Kasumi-1 (cell line): ENCODE results near the gene POC1B.

Source experiments
- DNase-seq, 2 experiments: peaks; one replicate each; lab custom pipeline; 2025; lab: John Stamatoyannopoulos, UW

POC1B gene

GRCh38 chr12:89497005-89497404, 28.8 kb downstream of the POC1B start:
- no peak for DNase-seq

GRCh38 chr12:89494411-89495231, 31.2 kb downstream of the POC1B start:
- no peak for DNase-seq

GRCh38 chr12:89493670-89494302, 32.1 kb downstream of the POC1B start:
- peak; percentile 45 to 58 for DNase-seq

GRCh38 chr12:89492883-89493282, 33.0 kb downstream of the POC1B start:
- no peak for DNase-seq

GRCh38 chr12:89490922-89491321, 34.9 kb downstream of the POC1B start:
- DNase-seq, result no peak

GRCh38 chr12:89486264-89486663, 39.6 kb downstream of the POC1B start:
- no peak for DNase-seq

- no peak for DNase-seq
Observed at GRCh38 chr12:89484470-89484869, 41.4 kb downstream of the POC1B start.

- no peak for DNase-seq
Observed at GRCh38 chr12:89481213-89481914, 44.5 kb downstream of the POC1B start.

GRCh38 chr12:89479982-89480381, 45.9 kb downstream of the POC1B start:
- DNase-seq, result no peak

GRCh38 chr12:89477633-89478279, 48.1 kb downstream of the POC1B start:
- DNase-seq, result no peak

GRCh38 chr12:89476904-89477595, 48.8 kb downstream of the POC1B start:
- DNase-seq, result no peak

- no peak for DNase-seq
Observed at GRCh38 chr12:89476232-89476631, 49.6 kb downstream of the POC1B start.

- DNase-seq, result no peak
Observed at GRCh38 chr12:89475203-89475990, 50.5 kb downstream of the POC1B start.

GRCh38 chr12:89474615-89475014, 51.2 kb downstream of the POC1B start:
- DNase-seq, result no peak

- DNase-seq, result no peak
Observed at GRCh38 chr12:89472508-89472907, 53.3 kb downstream of the POC1B start.

GRCh38 chr12:89470741-89471509, 54.9 kb downstream of the POC1B start:
- DNase-seq, result peak; percentile 59 to 63

- DNase-seq, result peak; percentile 33
Observed at GRCh38 chr12:89469361-89469760, 56.5 kb downstream of the POC1B start.

GRCh38 chr12:89468648-89469326, 57.1 kb downstream of the POC1B start:
- DNase-seq, result peak; percentile 63 to 79

GRCh38 chr12:89468017-89468416, 57.8 kb downstream of the POC1B start:
- DNase-seq, result no peak
